GM04504 (cell line): ENCODE data around the gene IRAK3.
"Not testable (repeated sequence)": the region's sequence is repeated elsewhere in the genome, so short reads cannot be mapped to it uniquely, and the experiment has no call there.

Experiments
- DNase-seq: peaks from one replicate; pipeline ENCODE4 v3.0.0-alpha.2; 2012; ENCODE audit warnings: low read depth

Gene IRAK3

DNA sequence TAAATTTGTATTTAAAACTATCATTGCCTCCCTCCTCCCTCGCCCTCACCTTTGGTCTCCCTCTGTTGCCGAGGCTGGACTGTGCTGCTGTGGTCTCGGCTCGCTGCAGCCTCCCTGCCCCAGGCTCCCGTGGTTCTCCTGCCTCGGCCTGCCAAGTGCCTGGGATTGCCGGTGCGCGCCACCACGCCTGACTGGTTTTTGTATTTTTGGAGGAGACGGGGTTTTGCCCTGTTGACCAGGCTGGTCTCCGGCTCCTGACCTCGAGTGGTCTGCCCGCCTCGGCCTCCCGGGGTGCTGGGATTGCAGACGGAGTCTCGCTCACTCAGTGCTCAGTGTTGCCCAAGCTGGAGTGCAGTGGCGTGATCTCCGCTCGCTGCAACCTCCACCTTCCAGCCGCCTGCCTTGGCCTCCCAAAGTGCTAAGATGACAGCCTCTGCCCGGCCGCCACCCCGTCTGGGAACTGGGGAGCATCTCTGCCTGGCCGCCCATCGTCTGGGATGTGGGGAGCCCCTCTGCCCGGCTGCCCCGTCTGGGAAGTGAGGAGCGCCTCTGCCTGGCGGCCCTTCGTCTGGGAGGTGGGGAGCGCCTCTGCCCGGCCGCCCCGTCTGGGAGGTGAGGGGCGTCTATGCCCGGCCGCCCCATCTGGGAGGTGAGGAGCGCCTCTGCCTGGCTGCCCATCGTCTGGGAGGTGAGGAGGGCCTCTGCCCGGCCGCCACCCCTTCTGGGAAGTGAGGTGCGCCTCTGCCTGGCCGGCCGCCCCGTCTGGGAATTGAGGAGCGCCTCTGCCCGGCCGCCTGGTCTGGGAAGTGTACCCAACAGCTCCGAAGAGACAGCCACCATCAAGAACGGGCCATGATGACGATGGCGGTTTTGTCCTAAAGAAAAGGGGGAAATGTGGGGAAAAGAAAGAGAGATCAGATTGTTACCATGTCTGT lies 14.4 kb upstream of the IRAK3 start:
- DNase-seq, result not testable (repeated sequence)

DNA sequence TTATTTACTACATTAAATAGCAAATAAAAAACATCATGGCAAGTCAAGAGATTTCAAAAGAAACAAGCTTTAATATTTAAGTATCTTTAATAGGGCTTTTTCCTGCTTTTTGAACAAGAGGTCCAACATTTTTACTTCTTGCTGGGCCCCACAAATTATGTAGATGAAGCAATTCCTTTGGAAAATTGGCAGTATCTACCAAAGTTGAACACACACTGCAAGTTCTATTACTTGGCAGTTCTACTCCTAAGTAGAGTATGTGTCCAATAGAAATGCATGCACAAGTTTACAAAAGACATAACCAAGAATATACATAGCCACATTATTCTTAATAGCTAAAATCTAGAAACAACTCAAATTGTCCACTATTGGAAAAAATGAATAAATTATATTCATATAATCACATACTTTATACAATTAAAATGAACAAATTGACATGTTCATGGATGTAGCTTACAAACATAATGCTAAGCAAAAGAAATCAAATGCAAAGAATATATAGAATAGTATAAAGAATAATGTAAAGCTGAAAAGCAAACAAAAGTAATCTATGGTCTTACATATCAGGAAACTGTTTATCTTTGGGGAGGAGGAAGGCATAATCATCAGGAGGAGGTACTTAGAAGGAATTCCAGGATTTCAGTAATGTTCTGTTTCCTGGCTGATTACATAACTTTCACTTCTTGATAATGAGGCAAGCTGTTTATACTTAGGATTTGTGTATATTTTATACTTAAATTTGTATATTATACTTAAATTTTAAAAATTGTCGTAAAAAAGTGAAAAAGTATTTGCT lies 12.7 kb upstream of the IRAK3 start:
- DNase-seq, result no peak

GRCh38 chr12:66182956-66183355 lies 6.1 kb upstream of the IRAK3 start:
- no peak for DNase-seq

- not testable (repeated sequence) for DNase-seq
Measured at GRCh38 chr12:66184822-66185221, 4.2 kb upstream of the IRAK3 start.

- DNase-seq, result no peak
Measured at GRCh38 chr12:66187036-66187435, 2.0 kb upstream of the IRAK3 start.

DNA sequence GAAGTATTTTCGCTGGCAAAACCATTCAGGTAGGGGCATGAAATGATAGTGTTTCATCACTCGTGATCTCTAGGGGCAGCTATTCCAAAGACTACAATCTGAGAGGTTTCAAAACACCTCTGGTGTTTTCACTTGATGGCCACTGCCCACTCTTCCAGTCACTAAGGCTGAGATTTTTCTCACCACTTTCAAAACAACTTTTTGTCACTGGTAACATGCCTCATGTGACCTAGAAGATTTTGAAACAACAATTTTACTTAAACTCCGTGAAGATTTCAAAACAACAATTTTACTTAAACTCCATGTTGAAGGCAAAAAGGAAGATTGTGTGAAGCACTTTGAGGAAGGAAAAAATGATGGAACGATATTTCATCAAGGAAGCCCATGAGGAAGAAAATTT lies 1.2 kb upstream of the IRAK3 start:
- no peak for DNase-seq

- DNase-seq, result no peak
Measured at GRCh38 chr12:66189486-66189843, 451 bp downstream of the IRAK3 start.

GRCh38 chr12:66189889-66190288 lies 875 bp downstream of the IRAK3 start:
- DNase-seq, result no peak

GRCh38 chr12:66190519-66191370 lies 1.7 kb downstream of the IRAK3 start:
- no peak for DNase-seq

GRCh38 chr12:66191547-66192126 lies 2.6 kb downstream of the IRAK3 start:
- no peak for DNase-seq

DNA sequence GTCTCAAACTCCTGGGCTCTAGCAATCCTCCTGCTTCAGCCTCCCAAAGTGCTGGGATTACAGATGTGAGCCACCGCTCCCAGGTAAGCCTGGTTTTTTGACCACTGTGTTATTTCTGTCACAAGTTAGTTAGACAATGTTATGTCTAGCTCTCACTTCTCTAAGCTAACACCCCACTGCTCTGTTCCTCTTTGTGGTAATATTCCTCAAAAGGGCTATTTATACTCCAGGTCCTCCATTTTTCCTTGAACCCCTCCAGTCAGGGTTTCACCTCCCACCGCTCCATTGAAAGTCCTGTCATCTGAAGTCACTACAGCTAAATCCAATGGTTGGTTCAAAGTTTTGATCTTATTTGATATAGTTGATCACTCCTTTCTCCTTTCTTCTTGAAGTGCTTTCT lies 5.1 kb downstream of the IRAK3 start:
- no peak for DNase-seq

GRCh38 chr12:66195242-66195641 lies 6.2 kb downstream of the IRAK3 start:
- no peak for DNase-seq

DNA sequence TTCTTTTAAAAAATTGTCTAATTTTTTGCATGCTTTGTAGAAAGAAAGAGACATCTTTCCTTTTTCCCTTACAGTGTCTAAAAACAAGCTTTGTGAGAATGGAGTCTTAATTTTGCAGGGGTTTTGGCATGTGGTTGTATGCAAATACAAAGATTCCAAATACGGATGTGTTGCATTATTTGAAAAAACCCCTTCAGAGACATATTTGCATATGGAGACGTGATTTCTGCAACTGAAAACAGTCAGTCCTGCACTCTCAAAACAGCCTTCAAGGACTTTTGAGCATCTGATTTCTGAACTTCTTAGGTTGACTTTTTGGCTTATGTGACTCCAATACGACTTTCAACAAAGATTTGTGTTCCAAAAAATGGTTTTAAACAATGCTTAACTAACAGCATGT lies 7.8 kb downstream of the IRAK3 start:
- no peak for DNase-seq

- no peak for DNase-seq
Measured at GRCh38 chr12:66197495-66197921, 8.5 kb downstream of the IRAK3 start.

GRCh38 chr12:66199141-66199540 lies 10.1 kb downstream of the IRAK3 start:
- DNase-seq, result no peak

DNA sequence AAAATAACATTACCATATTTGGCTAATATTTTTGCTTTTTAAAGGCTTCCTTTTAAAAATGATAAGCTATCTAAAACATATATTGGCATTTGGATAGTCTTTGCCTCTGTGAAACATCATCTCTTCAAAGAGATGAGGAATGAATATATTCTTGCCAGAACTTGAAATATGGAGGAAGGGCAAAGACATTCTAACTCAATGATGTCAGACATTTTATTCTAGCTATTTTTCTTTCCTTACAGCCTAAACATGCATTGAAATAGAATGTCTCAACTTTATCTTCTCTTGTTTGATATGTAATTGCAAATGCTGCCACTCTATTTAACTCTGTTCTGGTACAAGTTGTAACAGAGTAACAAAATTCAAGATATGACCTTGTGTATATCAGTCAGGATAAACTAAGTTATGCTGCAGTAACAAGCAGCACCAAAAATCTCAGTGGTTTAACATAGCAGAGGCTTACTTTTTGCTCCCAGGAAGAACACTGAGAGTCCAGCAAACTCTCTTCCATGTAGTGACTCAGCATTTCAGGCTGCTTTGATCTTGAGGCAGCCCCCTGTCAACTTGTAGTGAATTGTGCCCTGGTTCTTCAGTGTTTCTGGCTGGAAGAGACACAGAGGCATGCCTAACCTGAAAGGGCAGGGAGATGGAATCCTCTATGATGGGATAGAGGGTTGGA lies 11.0 kb downstream of the IRAK3 start:
- no peak for DNase-seq

DNA sequence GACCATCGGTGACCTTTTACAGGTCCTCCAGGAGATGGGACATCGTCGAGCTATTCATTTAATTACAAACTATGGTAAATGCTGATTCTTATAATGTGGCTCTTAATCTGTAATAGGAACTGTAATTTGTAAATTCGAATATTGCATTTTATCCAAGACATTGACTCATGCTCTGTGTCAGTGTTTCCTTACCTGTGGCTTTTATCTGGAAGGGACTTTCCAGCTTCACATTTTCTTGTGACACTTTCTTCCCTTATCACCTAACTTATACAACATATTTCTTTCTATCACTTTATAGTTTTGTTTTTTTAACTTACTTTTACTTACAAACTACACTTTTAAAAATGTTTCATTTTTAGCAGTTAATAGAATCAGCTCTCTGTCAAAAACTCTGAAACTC lies 14.8 kb downstream of the IRAK3 start:
- DNase-seq, result no peak

- no peak for DNase-seq
Measured at GRCh38 chr12:66206141-66206540, 17.1 kb downstream of the IRAK3 start.

GRCh38 chr12:66210840-66211239 lies 21.8 kb downstream of the IRAK3 start:
- peak; percentile 17 for DNase-seq

- not testable (repeated sequence) for DNase-seq
Measured at GRCh38 chr12:66211573-66211972, 22.6 kb downstream of the IRAK3 start.

GRCh38 chr12:66213011-66213410 lies 24.0 kb downstream of the IRAK3 start:
- DNase-seq, result not testable (repeated sequence)
